ENCODE data around the gene AKAP5. TPM values are rescaled to one million over a fixed set of nuclear protein-coding genes. Genes with fewer than 3 reads are reported as not detected.

AKAP5 gene
- total and polyA plus RNA-seq, 2 experiments from 2014 or later: 0.08 to 0.22 TPM

GRCh38 chr14:64463195-64463594 lies 2.1 kb upstream of the AKAP5 start:
- Histone ChIP-seq H3K4me1 (ENCODE audit: insufficient read depth) (no peaks in the 10 kb centered on the region), H3K4me3 (no peak overlapping the region), H3K9me3 (ENCODE audit: low read depth) (no peaks in the 10 kb centered on the region), H3K9ac (no peak overlapping the region), H3K4me2 (ENCODE audit: unreplicated experiment) (no peak overlapping the region), H2AFZ (no peak overlapping the region), H3K9me2 (ENCODE audit: insufficient read depth) (no peaks in the 10 kb centered on the region), H4K20me1 (ENCODE audit: insufficient read depth) (no peaks in the 10 kb centered on the region), H3K36me3 (ENCODE audit: low read depth) (no peaks in the 10 kb centered on the region), H3K79me2 (ENCODE audit: insufficient read depth) (no peaks in the 10 kb centered on the region), H3K27ac (no peak overlapping the region), H3K27me3 (replicated peaks; ENCODE audit: insufficient read depth) (no peaks in the 10 kb centered on the region), H3F3A (ENCODE audit: insufficient read depth) (peaks cover 20% of the 10 kb centered on the region; the same call in 1 of the 2 replicates)
- no peak for DNase-seq
- TF ChIP-seq EZH2phosphoT487 (IDR thresholded peaks at IDR 0.05; ENCODE audit: insufficient read depth, low read depth) (no peak), EZH2 (IDR thresholded peaks at IDR 0.05; ENCODE audit: insufficient read depth, poor library complexity, severe bottlenecking) (no peak)
- in situ Hi-C loops (cut with MboI): no loop called here
- 98 to 99% methylated on average over 2 of the region's 2 CpGs for WGBS, 2 experiments (ENCODE audit: low coverage in 1 of 2, low lambda C conversion rate in 2 of 2, missing lambda C conversion rate in 2 of 2)

- Histone ChIP-seq H3K27me3 (replicated peaks; ENCODE audit: insufficient read depth) (no peaks in the 10 kb centered on the region), H3K4me1 (ENCODE audit: insufficient read depth) (no peaks in the 10 kb centered on the region), H3F3A (ENCODE audit: insufficient read depth) (peaks cover 20% of the 10 kb centered on the region; the same call in 1 of the 2 replicates), H3K27ac (no peak overlapping the region), H4K20me1 (ENCODE audit: insufficient read depth) (no peaks in the 10 kb centered on the region), H3K36me3 (ENCODE audit: low read depth) (no peaks in the 10 kb centered on the region), H3K9me3 (ENCODE audit: low read depth) (no peaks in the 10 kb centered on the region), H3K4me2 (ENCODE audit: unreplicated experiment) (no peak overlapping the region), H3K9me2 (ENCODE audit: insufficient read depth) (no peaks in the 10 kb centered on the region), H3K9ac (no peak overlapping the region), H2AFZ (no peak overlapping the region), H3K4me3 (no peak overlapping the region), H3K79me2 (ENCODE audit: insufficient read depth) (no peaks in the 10 kb centered on the region)
- TF ChIP-seq EZH2phosphoT487 (IDR thresholded peaks at IDR 0.05; ENCODE audit: insufficient read depth, low read depth): no peak
- TF ChIP-seq EZH2 (IDR thresholded peaks at IDR 0.05; ENCODE audit: insufficient read depth, poor library complexity, severe bottlenecking): no peak
- 88 to 89% methylated on average over 6 of the region's 6 CpGs for WGBS, 2 experiments (ENCODE audit: low coverage in 1 of 2, low lambda C conversion rate in 2 of 2, missing lambda C conversion rate in 2 of 2)
- in situ Hi-C loops (cut with MboI): no loop called here
- no peak for DNase-seq
Measured at GRCh38 chr14:64463873-64464272, 1.4 kb upstream of the AKAP5 start.

GRCh38 chr14:64464651-64465050 lies 648 bp upstream of the AKAP5 start:
- TF ChIP-seq EZH2phosphoT487 (IDR thresholded peaks at IDR 0.05; ENCODE audit: insufficient read depth, low read depth): no peak
- no peak for TF ChIP-seq EZH2 (IDR thresholded peaks at IDR 0.05; ENCODE audit: insufficient read depth, poor library complexity, severe bottlenecking)
- Histone ChIP-seq H3F3A (ENCODE audit: insufficient read depth) (peaks cover 20% of the 10 kb centered on the region; the same call in 1 of the 2 replicates), H3K27ac (no peak overlapping the region), H3K36me3 (ENCODE audit: low read depth) (no peaks in the 10 kb centered on the region), H3K27me3 (replicated peaks; ENCODE audit: insufficient read depth) (no peaks in the 10 kb centered on the region), H3K9me2 (ENCODE audit: insufficient read depth) (no peaks in the 10 kb centered on the region), H3K9me3 (ENCODE audit: low read depth) (no peaks in the 10 kb centered on the region), H2AFZ (peak overlapping the region; percentile 79), H3K4me3 (peak overlapping the region; percentile 79), H3K4me2 (ENCODE audit: unreplicated experiment) (peak overlapping the region; percentile 92), H3K9ac (peak overlapping the region; percentile 49), H4K20me1 (ENCODE audit: insufficient read depth) (no peaks in the 10 kb centered on the region), H3K4me1 (ENCODE audit: insufficient read depth) (no peaks in the 10 kb centered on the region), H3K79me2 (ENCODE audit: insufficient read depth) (no peaks in the 10 kb centered on the region)
- WGBS, 2 experiments (ENCODE audit: low coverage in 1 of 2, low lambda C conversion rate in 2 of 2, missing lambda C conversion rate in 2 of 2): 22 to 29% methylated on average over 6 of the region's 6 CpGs
- in situ Hi-C loops (cut with MboI): no loop called here
- no peak for DNase-seq

- TF ChIP-seq EZH2phosphoT487 (IDR thresholded peaks at IDR 0.05; ENCODE audit: insufficient read depth, low read depth) (no peak), EZH2 (IDR thresholded peaks at IDR 0.05; ENCODE audit: insufficient read depth, poor library complexity, severe bottlenecking) (no peak)
- 8 to 11% methylated on average over 15 of the region's 15 CpGs for WGBS, 2 experiments (ENCODE audit: low coverage in 1 of 2, low lambda C conversion rate in 2 of 2, missing lambda C conversion rate in 2 of 2)
- H3K27me3 ChIP-seq (replicated peaks; ENCODE audit: insufficient read depth): no peaks in the 10 kb centered on the region
Measured at GRCh38 chr14:64465831-64466554, 694 bp downstream of the AKAP5 start.

More at GRCh38 chr14:64465831-64466554, 694 bp downstream of the AKAP5 start:
- H3K9me2 ChIP-seq (ENCODE audit: insufficient read depth): no peaks in the 10 kb centered on the region
- H4K20me1 ChIP-seq (ENCODE audit: insufficient read depth): no peaks in the 10 kb centered on the region
- H3K36me3 ChIP-seq (ENCODE audit: low read depth): no peaks in the 10 kb centered on the region
- peak; percentile 79 for DNase-seq
- peak overlapping the region; percentile 92 for H3K4me2 ChIP-seq (ENCODE audit: unreplicated experiment)
- H3K9ac ChIP-seq: peak overlapping the region; percentile 49
- no peak overlapping the region for H3K27ac ChIP-seq
- peak overlapping the region; percentile 79 for H2AFZ ChIP-seq
- no peaks in the 10 kb centered on the region for H3K4me1 ChIP-seq (ENCODE audit: insufficient read depth)
- in situ Hi-C loops (cut with MboI): no loop called here
- H3K4me3 ChIP-seq: peak overlapping the region; percentile 79
- peaks cover 20% of the 10 kb centered on the region; the same call in 1 of the 2 replicates for H3F3A ChIP-seq (ENCODE audit: insufficient read depth)
- no peaks in the 10 kb centered on the region for H3K9me3 ChIP-seq (ENCODE audit: low read depth)
- H3K79me2 ChIP-seq (ENCODE audit: insufficient read depth): no peaks in the 10 kb centered on the region
